Measurements from ENCODE around the gene METTL4. TPM values are rescaled to one million over a fixed set of nuclear protein-coding genes. Genes with fewer than 3 reads are reported as not detected.

Gene METTL4
- total and polyA plus RNA-seq, 9 of the 15 experiments (the other 6 are each of a cell fraction or from before 2014, with no cell fraction given) = 7.9 to 32.8 (median 22.1) TPM

- TF ChIP-seq TGIF2 (CRISPR knock-in tag; IDR thresholded peaks at IDR 0.05) (no peak), RCOR1 (IDR thresholded peaks at IDR 0.05; ENCODE audit: borderline replicate concordance in 1 of 2, low read depth in 2 of 2, low read length in 2 of 2) (peak in 1 of 2 experiments; percentile 42; a peak in 1 of 4 replicates), ZNF584 (CRISPR knock-in tag; IDR thresholded peaks at IDR 0.05; ENCODE audit: low read depth) (peak; percentile 71; the same call in 1 of the 2 replicates), OTX1 (CRISPR knock-in tag; IDR thresholded peaks at IDR 0.05) (no peak), ZNF354B (CRISPR knock-in tag; IDR thresholded peaks at IDR 0.05) (no peak), RBBP5 (IDR thresholded peaks at IDR 0.05; ENCODE audit: borderline replicate concordance, insufficient read depth, low read length, poor library complexity, severe bottlenecking) (peak; percentile 85), HDAC8 (tag; IDR thresholded peaks at IDR 0.05) (peak; percentile 46; the same call in 1 of the 2 replicates), EHMT2 (IDR thresholded peaks at IDR 0.05) (0 out of 2 replicates have a peak, but pooled peaks have one; percentile 12), SIX5 (IDR thresholded peaks at IDR 0.05; ENCODE audit: borderline replicate concordance in 1 of 2, insufficient read depth in 1 of 2, low read depth in 1 of 2, low read length in 2 of 2) (peak; percentile 61 to 68; a peak in 3 of 4 replicates), DACH1 (IDR thresholded peaks at IDR 0.05; ENCODE audit: partially characterized antibody) (no peak), USF1 (CRISPR knock-in tag; IDR thresholded peaks at IDR 0.05) (peak; percentile 39; the same call in 1 of the 2 replicates), SREBF2 (CRISPR knock-in tag; IDR thresholded peaks at IDR 0.05) (no peak), ETV6 (IDR thresholded peaks at IDR 0.05; ENCODE audit: borderline replicate concordance in 1 of 2, low read depth in 2 of 2, low read length in 1 of 2) (no peak), ETV6 (CRISPR knock-in tag; IDR thresholded peaks at IDR 0.05; ENCODE audit: borderline replicate concordance) (no peak; the same call in 1 of the 2 replicates), CHD4 (IDR thresholded peaks at IDR 0.05; ENCODE audit: insufficient read depth, insufficient replicate concordance, low read depth, low read length, poor library complexity, severe bottlenecking) (no peak), SRSF9 (IDR thresholded peaks at IDR 0.05; ENCODE audit: borderline replicate concordance, low read depth, low read length) (no peak), CTCF (IDR thresholded peaks at IDR 0.05 in 2 of 3, conservative IDR thresholded peaks at IDR 0.05 in 1 of 3; ENCODE audit: insufficient read depth in 2 of 3, low read depth in 1 of 3, low read length in 3 of 3) (0 out of 6 replicates have a peak, but pooled peaks of 1 of the 3 experiments have one; percentile 9), ZFX (CRISPR knock-in tag; IDR thresholded peaks at IDR 0.05) (peak; percentile 72), CCAR2 (IDR thresholded peaks at IDR 0.05; ENCODE audit: low read depth, low read length) (no peak), ZNF253 (CRISPR knock-in tag; conservative IDR thresholded peaks at IDR 0.05) (peak; percentile 57; the same call in 1 of the 2 replicates), TAL1 (IDR thresholded peaks at IDR 0.05) (no peak; the same call in 1 of the 2 replicates), MAFK (IDR thresholded peaks at IDR 0.05; ENCODE audit: low read length) (no peak), PHF20 (IDR thresholded peaks at IDR 0.05; ENCODE audit: partially characterized antibody) (peak; percentile 75), ZNF644 (tag; IDR thresholded peaks at IDR 0.05; ENCODE audit: low read depth) (peak; percentile 88), ZNF57 (CRISPR knock-in tag; IDR thresholded peaks at IDR 0.05) (no peak)
Measured at GRCh38 chr18:2571200-2572170, at the start of gene METTL4, which contains the start of gene NDC80 (continued).

Data from K562 (cell line).